Suprapubic skin (tissue), 4 donors: ENCODE data around the gene HECW1.

Experiments
- CTCF ChIP-seq, 2 donors: fragments of 200-600 bp in 1 of 2; fragments of 450-650 bp in 1 of 2; sonication (generic) in 1 of 2; IDR thresholded peaks; one replicate each; pipeline ENCODE4 v1.5.1; 2016 to 2019; ENCODE audit warnings: antibody characterized with exemption in 2 of 2, mild to moderate bottlenecking in 1 of 2, moderate library complexity in 1 of 2
- EP300 ChIP-seq: sonication (generic); formaldehyde crosslinking; IDR thresholded peaks from one replicate; pipeline ENCODE4 v1.6.1; 2017; ENCODE audit warnings: antibody characterized with exemption
- POLR2A ChIP-seq, 2 donors: fragments of 450-650 bp; IDR thresholded peaks; one replicate each; pipeline ENCODE4 v1.6.1; 2017; ENCODE audit warnings: antibody characterized with exemption in 2 of 2, mild to moderate bottlenecking in 2 of 2, moderate library complexity in 2 of 2
- POLR2AphosphoS5 ChIP-seq, 3 donors: sonication (generic); formaldehyde crosslinking; IDR thresholded peaks; one replicate each; pipeline ENCODE4 v1.6.1; 2017; ENCODE audit warnings: antibody characterized with exemption in 3 of 3

- TF ChIP-seq CTCF (IDR thresholded peaks at IDR 0.05) (no peak), POLR2A (IDR thresholded peaks at IDR 0.05) (no peak), EP300 (no peak), POLR2AphosphoS5 (IDR thresholded peaks at IDR 0.05) (no peak)
These were observed 35.8 kb upstream of the HECW1 start for GRCh38 chr7:43076606-43077005.
